HEK293 (cell line): ENCODE results near the gene GPR4.

Experiments
- CTCF ChIA-PET: fragments of 350-600 bp; formaldehyde crosslinking; extraction: SDS; loops from one replicate; lab custom pipeline; 2021; ENCODE audit warnings: antibody characterized with exemption; lab: Yijun Ruan, JAX
- POLR2A ChIA-PET: fragments of 300-600 bp; formaldehyde crosslinking; extraction: SDS; loops from one replicate; lab custom pipeline; 2020; ENCODE audit warnings: antibody characterized with exemption, inconsistent platforms; lab: Yijun Ruan, JAX
- H3K27ac ChIP-seq: fragments of 200-500 bp; sonication (Bioruptor generic); 2 replicates; pipeline ENCODE4 v1.5.1; 2014; ENCODE audit warnings: low read depth, low read length, control low read depth, inconsistent platforms; ENCODE audit errors: extremely low read depth
- H3K36me3 ChIP-seq, 2 experiments: fragments of 200-500 bp in 1 of 2; sonication (Bioruptor generic) in 1 of 2; 1 replicate in 1 of 2; 2 replicates in 1 of 2; pipeline ENCODE4 v1.5.1; 2014 to 2017; ENCODE audit warnings: inconsistent platforms in 2 of 2, low read length in 2 of 2; ENCODE audit not compliant: control insufficient read depth in 2 of 2, insufficient read depth in 1 of 2
- H3K4me1 ChIP-seq: fragments of 200-500 bp; sonication (Bioruptor generic); 2 replicates; pipeline ENCODE4 v1.5.1; 2014; ENCODE audit warnings: mild to moderate bottlenecking, low read length, inconsistent platforms; ENCODE audit not compliant: control insufficient read depth, insufficient read depth
- H3K4me3 ChIP-seq: 2 replicates; pipeline ENCODE4 v1.5.1; 2011; ENCODE audit warnings: low read depth, mild to moderate bottlenecking, control low read depth, low read length, moderate library complexity
- H3K9me3 ChIP-seq: fragments of 200-500 bp; sonication (Bioruptor generic); 2 replicates; pipeline ENCODE4 v1.5.1; 2014; ENCODE audit warnings: low read depth, low read length, inconsistent platforms; ENCODE audit not compliant: control insufficient read depth, insufficient read depth
- ELK4 ChIP-seq: IDR thresholded peaks from 2 replicates; pipeline ENCODE4 v1.6.1; 2011; ENCODE audit warnings: mild to moderate bottlenecking, low read depth, low read length, borderline replicate concordance
- GLI2 ChIP-seq: fragments of 450-650 bp; formaldehyde crosslinking; IDR thresholded peaks from 2 replicates; pipeline ENCODE4; 2017; ENCODE audit warnings: missing biosample characterization, missing genetic modification characterization, low read depth, borderline replicate concordance
- HIC1 ChIP-seq: fragments of 450-650 bp; formaldehyde crosslinking; IDR thresholded peaks from 2 replicates; pipeline ENCODE4 v1.5.1; 2016; ENCODE audit warnings: missing biosample characterization, missing genetic modification characterization
- MZF1 ChIP-seq: fragments of 450-650 bp; formaldehyde crosslinking; IDR thresholded peaks from 2 replicates; pipeline ENCODE4 v1.5.1; 2017; ENCODE audit warnings: missing biosample characterization, missing genetic modification characterization, borderline replicate concordance
- PRDM4 ChIP-seq: fragments of 450-650 bp; formaldehyde crosslinking; IDR thresholded peaks from 2 replicates; pipeline ENCODE4 v1.5.1; 2017; ENCODE audit warnings: missing biosample characterization, missing genetic modification characterization
- PRDM6 ChIP-seq: fragments of 450-650 bp; formaldehyde crosslinking; IDR thresholded peaks from 2 replicates; pipeline ENCODE4 v1.5.1; 2017; ENCODE audit warnings: missing biosample characterization, missing genetic modification characterization
- ZBTB1 ChIP-seq: fragments of 450-650 bp; formaldehyde crosslinking; IDR thresholded peaks from 2 replicates; pipeline ENCODE4 v1.5.1; 2016; ENCODE audit warnings: missing biosample characterization, missing genetic modification characterization
- ZBTB26 ChIP-seq: fragments of 450-650 bp; formaldehyde crosslinking; optimal IDR thresholded peaks from 2 replicates; pipeline ENCODE3; 2016; ENCODE audit warnings: missing biosample characterization, mild to moderate bottlenecking, missing genetic modification characterization
- ZBTB8A ChIP-seq: fragments of 450-650 bp; formaldehyde crosslinking; IDR thresholded peaks from 2 replicates; pipeline ENCODE4 v1.5.1; 2016; ENCODE audit warnings: missing biosample characterization, missing genetic modification characterization
- ZIC2 ChIP-seq: fragments of 450-650 bp; formaldehyde crosslinking; IDR thresholded peaks from 2 replicates; pipeline ENCODE4 v1.5.1; 2016; ENCODE audit warnings: missing biosample characterization, missing genetic modification characterization
- ZNF184 ChIP-seq: fragments of 450-650 bp; IDR thresholded peaks from 2 replicates; pipeline ENCODE4 v1.5.1; 2018; ENCODE audit warnings: missing biosample characterization, mild to moderate bottlenecking, missing genetic modification characterization
- ZNF398 ChIP-seq: fragments of 450-650 bp; formaldehyde crosslinking; IDR thresholded peaks from 2 replicates; pipeline ENCODE4 v1.5.1; 2017; ENCODE audit warnings: missing biosample characterization, missing genetic modification characterization
- ZNF518A ChIP-seq: fragments of 450-650 bp; formaldehyde crosslinking; conservative IDR thresholded peaks from 2 replicates; pipeline ENCODE4 v1.5.1; 2016; ENCODE audit warnings: low read depth, missing biosample characterization, missing genetic modification characterization
- ZNF560 ChIP-seq: fragments of 450-650 bp; formaldehyde crosslinking; IDR thresholded peaks from 2 replicates; pipeline ENCODE4 v1.5.1; 2017; ENCODE audit warnings: missing biosample characterization, missing genetic modification characterization, borderline replicate concordance
- ZNF664 ChIP-seq: fragments of 450-650 bp; formaldehyde crosslinking; IDR thresholded peaks from 2 replicates; pipeline ENCODE4 v1.5.1; 2016; ENCODE audit warnings: missing biosample characterization, missing genetic modification characterization
- ZNF843 ChIP-seq: fragments of 450-650 bp; formaldehyde crosslinking; IDR thresholded peaks from 2 replicates; pipeline ENCODE4 v1.5.1; 2016; ENCODE audit warnings: missing biosample characterization, missing genetic modification characterization
- ZSCAN4 ChIP-seq: fragments of 450-650 bp; formaldehyde crosslinking; IDR thresholded peaks from 2 replicates; pipeline ENCODE4 v1.5.1; 2017; ENCODE audit warnings: missing biosample characterization, missing genetic modification characterization

GPR4 gene

GRCh38 chr19:45645631-45646344 is 43.8 kb upstream of the GPR4 start:
- Histone ChIP-seq H3K36me3 (no peaks in the 10 kb centered on the region), H3K27ac (no peak overlapping the region), H3K4me3 (no peak overlapping the region), H3K9me3 (no peaks in the 10 kb centered on the region), H3K4me1 (peaks cover 8% of the 10 kb centered on the region)
- ChIA-PET POLR2A (interaction anchor here (0.6 to 1.3 kb wide), 5 partner anchors 12 to 123 kb away, joined by 3 to 4 read pairs (median 3); partner anchors contain the start of genes QPCTL and SIX5), CTCF (interaction anchor here (0.6 to 1.9 kb wide), 10 partner anchors 21 to 250 kb away, joined by 3 to 7 read pairs (median 3); no protein-coding TSS in a partner anchor)
- TF ChIP-seq ZNF560 (tag by site-specific recombination) (no peak), ELK4 (no peak), ZNF398 (peak; percentile 62), MZF1 (no peak), HIC1 (no peak), ZIC2 (tag by site-specific recombination) (no peak), ZNF518A (no peak), ZBTB8A (tag by site-specific recombination) (peak; percentile 13; the same call in 1 of the 2 replicates), ZNF843 (tag by site-specific recombination) (no peak), ZBTB26 (no peak), GLI2 (tag by site-specific recombination) (no peak), ZNF664 (tag by site-specific recombination) (no peak), ZSCAN4 (tag by site-specific recombination) (0 out of 2 replicates have a peak, but pooled peaks have one; percentile 10), ZBTB1 (tag by site-specific recombination) (no peak), PRDM6 (tag by site-specific recombination) (no peak), ZNF184 (tag by site-specific recombination) (no peak), PRDM4 (tag by site-specific recombination) (no peak)
